Colonic mucosa (tissue), 4 donors: Measurements from ENCODE around the gene MAGOHB. TPM values are rescaled to one million over a fixed set of nuclear protein-coding genes. Genes with fewer than 3 reads are reported as not detected.
A peak's percentile ranks its signal among the peaks of the same experiment; 100 is the strongest.

Experiments
- DNase-seq: peaks from one replicate; pipeline ENCODE4 v3.0.0-alpha.2; 2020
- H3K27ac ChIP-seq: fragments of 200-600 bp; one replicate; pipeline ENCODE4 v1.8.0; 2021
- H3K27me3 ChIP-seq: fragments of 200-600 bp; one replicate; pipeline ENCODE4 v1.8.0; 2021
- H3K36me3 ChIP-seq: fragments of 200-600 bp; one replicate; pipeline ENCODE4 v1.8.0; 2021
- H3K4me1 ChIP-seq: fragments of 200-600 bp; one replicate; pipeline ENCODE4 v1.8.0; 2021; ENCODE audit warnings: mild to moderate bottlenecking
- H3K4me3 ChIP-seq: fragments of 200-600 bp; one replicate; pipeline ENCODE4 v1.8.0; 2021
- H3K9ac ChIP-seq, 2 donors: one replicate each; pipeline ENCODE4 v1.7.0; 2013; ENCODE audit warnings: control low read depth in 2 of 2, low read depth in 2 of 2, low read length in 2 of 2
- H3K9me3 ChIP-seq: fragments of 200-600 bp; one replicate; pipeline ENCODE4 v1.8.0; 2021
- CTCF ChIP-seq: fragments of 200-600 bp; IDR thresholded peaks from one replicate; pipeline ENCODE4 v1.8.0; 2022; ENCODE audit warnings: antibody characterized with exemption, mild to moderate bottlenecking
- intact Hi-C: fragments of 100-400 bp; cut with DNase I; formaldehyde crosslinking; loops from one replicate; pipeline ENCODE4 v1.14.1; 2022
- total RNA-seq, 2 donors: library from RNA; stranded (reverse); fragmentation: NEBNext Ultra II Directional in 1 of 2; extraction: Animal tissue kit (Norgen Biotek cat#: 25700) in 1 of 2; gene quantifications; one replicate each; pipeline ENCODE4 v1.2.1, GENCODE V29; 2021
- donor health status: healthy.
- donor health status: DM: no; HTN: no; CAD: no.
- donor health status: DM: no; HTN: no; CAD: no.

The MAGOHB gene
- total RNA-seq, 2 donors from 2014 or later = 13.9 to 38.1 TPM

GRCh38 chr12:10562306-10562933 is 51.0 kb downstream of the MAGOHB start:
- no peaks in the 10 kb centered on the region for H3K4me1 ChIP-seq
- no peaks in the 10 kb centered on the region for H3K27me3 ChIP-seq
- H3K9ac ChIP-seq = no peak overlapping the region
- peak; percentile 40 for DNase-seq
- peak; percentile 58 for TF ChIP-seq CTCF
- H3K27ac ChIP-seq = no peak overlapping the region
- intact Hi-C loops = loop anchor here (5.0 kb wide), 3 partner anchors 115 to 325 kb away; no protein-coding TSS in a partner anchor
- no peaks in the 10 kb centered on the region for H3K36me3 ChIP-seq
- no peak overlapping the region for H3K4me3 ChIP-seq
- no peaks in the 10 kb centered on the region for H3K9me3 ChIP-seq

GRCh38 chr12:10559244-10559643 is 54.2 kb downstream of the MAGOHB start:
- TF ChIP-seq CTCF = no peak
- Histone ChIP-seq H3K27ac (no peak overlapping the region), H3K9me3 (no peaks in the 10 kb centered on the region), H3K4me3 (no peak overlapping the region), H3K9ac (no peak overlapping the region), H3K27me3 (no peaks in the 10 kb centered on the region), H3K36me3 (no peaks in the 10 kb centered on the region), H3K4me1 (no peaks in the 10 kb centered on the region)
- intact Hi-C loops = no loop called here
- no peak for DNase-seq

GRCh38 chr12:10558789-10559188 is 54.6 kb downstream of the MAGOHB start:
- Histone ChIP-seq H3K27me3 (no peaks in the 10 kb centered on the region), H3K9me3 (no peaks in the 10 kb centered on the region), H3K9ac (no peak overlapping the region), H3K4me3 (no peak overlapping the region), H3K36me3 (no peaks in the 10 kb centered on the region), H3K4me1 (no peaks in the 10 kb centered on the region), H3K27ac (no peak overlapping the region)
- intact Hi-C loops = no loop called here
- TF ChIP-seq CTCF = no peak
- no peak for DNase-seq

GRCh38 chr12:10558301-10558700 is 55.1 kb downstream of the MAGOHB start:
- no peaks in the 10 kb centered on the region for H3K4me1 ChIP-seq
- H3K9me3 ChIP-seq = no peaks in the 10 kb centered on the region
- H3K4me3 ChIP-seq = no peak overlapping the region
- H3K27ac ChIP-seq = no peak overlapping the region
- no peaks in the 10 kb centered on the region for H3K36me3 ChIP-seq
- no peak overlapping the region for H3K9ac ChIP-seq
- intact Hi-C loops = no loop called here
- no peak for DNase-seq
- TF ChIP-seq CTCF = no peak
- no peaks in the 10 kb centered on the region for H3K27me3 ChIP-seq

GRCh38 chr12:10557766-10558165 is 55.6 kb downstream of the MAGOHB start:
- intact Hi-C loops = no loop called here
- Histone ChIP-seq H3K9me3 (no peaks in the 10 kb centered on the region), H3K27me3 (no peaks in the 10 kb centered on the region), H3K9ac (no peak overlapping the region), H3K36me3 (no peaks in the 10 kb centered on the region), H3K4me3 (no peak overlapping the region), H3K4me1 (no peaks in the 10 kb centered on the region), H3K27ac (no peak overlapping the region)
- DNase-seq = no peak
- TF ChIP-seq CTCF = no peak
